Measurements from ENCODE around the gene SPOP.

DNA sequence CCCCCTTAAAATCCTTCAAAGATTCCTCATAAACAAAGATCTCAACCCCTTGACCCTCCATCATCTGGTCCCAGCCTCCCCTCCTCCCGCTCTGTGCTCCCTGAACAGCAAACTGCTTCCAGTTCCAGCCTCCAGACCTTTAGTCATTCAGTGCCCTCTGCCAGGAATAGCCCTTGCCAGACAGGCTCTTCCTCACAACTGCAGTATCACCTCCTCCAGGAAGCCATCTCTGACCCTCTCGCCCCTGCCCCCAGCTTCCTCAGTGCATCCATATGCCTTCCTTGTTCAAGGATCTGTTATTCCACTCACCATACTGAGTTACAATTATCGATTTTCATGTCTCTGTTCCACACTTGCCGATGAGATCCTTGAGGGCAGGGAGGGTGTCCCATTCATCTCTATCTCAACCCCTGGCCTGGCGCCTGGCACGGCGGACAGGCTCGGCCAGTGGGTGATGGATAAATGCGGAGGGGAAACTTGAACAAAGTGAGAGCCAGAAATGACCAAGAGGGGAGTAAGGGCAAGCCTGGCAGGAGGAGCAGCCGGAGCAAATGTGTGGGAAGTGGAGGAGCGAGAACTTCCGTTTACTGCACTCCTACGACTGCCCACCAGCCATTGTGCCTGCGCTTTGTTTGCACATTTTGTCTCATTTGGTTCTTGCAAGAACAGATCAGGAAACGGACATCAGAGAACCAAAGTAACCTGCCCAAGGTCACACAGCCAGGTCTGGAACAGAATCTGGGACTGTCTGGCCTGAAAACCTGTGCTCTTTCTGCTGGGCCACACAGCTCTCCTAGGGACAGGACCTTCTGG is 104.2 kb downstream of the SPOP start:
- TF ChIP-seq, protein P1, sequence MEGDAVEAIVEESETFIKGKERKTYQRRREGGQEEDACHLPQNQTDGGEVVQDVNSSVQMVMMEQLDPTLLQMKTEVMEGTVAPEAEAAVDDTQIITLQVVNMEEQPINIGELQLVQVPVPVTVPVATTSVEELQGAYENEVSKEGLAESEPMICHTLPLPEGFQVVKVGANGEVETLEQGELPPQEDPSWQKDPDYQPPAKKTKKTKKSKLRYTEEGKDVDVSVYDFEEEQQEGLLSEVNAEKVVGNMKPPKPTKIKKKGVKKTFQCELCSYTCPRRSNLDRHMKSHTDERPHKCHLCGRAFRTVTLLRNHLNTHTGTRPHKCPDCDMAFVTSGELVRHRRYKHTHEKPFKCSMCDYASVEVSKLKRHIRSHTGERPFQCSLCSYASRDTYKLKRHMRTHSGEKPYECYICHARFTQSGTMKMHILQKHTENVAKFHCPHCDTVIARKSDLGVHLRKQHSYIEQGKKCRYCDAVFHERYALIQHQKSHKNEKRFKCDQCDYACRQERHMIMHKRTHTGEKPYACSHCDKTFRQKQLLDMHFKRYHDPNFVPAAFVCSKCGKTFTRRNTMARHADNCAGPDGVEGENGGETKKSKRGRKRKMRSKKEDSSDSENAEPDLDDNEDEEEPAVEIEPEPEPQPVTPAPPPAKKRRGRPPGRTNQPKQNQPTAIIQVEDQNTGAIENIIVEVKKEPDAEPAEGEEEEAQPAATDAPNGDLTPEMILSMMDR (IDR thresholded peaks at IDR 0.05): no peak
- TF ChIP-seq ZFX (IDR thresholded peaks at IDR 0.05; ENCODE audit: borderline replicate concordance): no peak
